Tibial artery (tissue), 4 donors: ENCODE measurements around the gene MARVELD1.

ENCODE experiments used
- DNase-seq, 2 donors: peaks; one replicate each; pipeline ENCODE4 v3.0.0-alpha.2; 2019
- H3K27ac ChIP-seq, 2 donors: fragments of 200-600 bp; sonication (generic) in 1 of 2; 1 replicate in 1 of 2; 2 replicates in 1 of 2; pipeline ENCODE4 v1.5.1; 2018 to 2019; ENCODE audit warnings: mild to moderate bottlenecking in 1 of 2
- H3K27me3 ChIP-seq, 2 donors: fragments of 200-600 bp; sonication (generic) in 1 of 2; one replicate each; pipeline versions ENCODE4 v1.5.1 to v1.6.0; 2016 to 2019
- H3K36me3 ChIP-seq, 3 donors: fragments of 200-600 bp; sonication (generic) in 2 of 3; one replicate each; pipeline ENCODE4 v1.5.1; 2016 to 2019; ENCODE audit warnings: mild to moderate bottlenecking in 2 of 3
- H3K4me1 ChIP-seq, 4 donors: fragments of 200-600 bp; sonication (generic) in 2 of 4; 1 replicate in 3 of 4; 2 replicates in 1 of 4; pipeline ENCODE4 v1.5.1; 2016 to 2019
- H3K4me3 ChIP-seq, 2 donors: fragments of 200-600 bp; sonication (generic) in 1 of 2; 1 replicate in 1 of 2; 2 replicates in 1 of 2; pipeline ENCODE4 v1.5.1; 2018 to 2019; ENCODE audit warnings: mild to moderate bottlenecking in 2 of 2
- H3K9me3 ChIP-seq, 3 donors: fragments of 200-600 bp; sonication (generic) in 1 of 3; one replicate each; pipeline ENCODE4 v1.5.1; 2016 to 2019
- CTCF ChIP-seq, 2 experiments: fragments of 200-600 bp in 1 of 2; fragments of 450-650 bp in 1 of 2; IDR thresholded peaks; one replicate each; pipeline ENCODE4 v1.5.1; 2017 to 2019; ENCODE audit warnings: antibody characterized with exemption in 2 of 2, mild to moderate bottlenecking in 1 of 2, moderate library complexity in 1 of 2
- intact Hi-C: fragments of 100-400 bp; cut with DNase I; formaldehyde crosslinking; loops from one replicate; pipeline ENCODE4 v1.15.0; 2023; ENCODE audit warnings: low total_unique reads

MARVELD1 gene

GRCh38 chr10:97673736-97674525, 39.6 kb upstream of the MARVELD1 start:
- no peak for DNase-seq
- Histone ChIP-seq H3K27ac (no peak overlapping the region), H3K36me3 (peaks cover 61 to 78% (median 68%) of the 10 kb centered on the region in 3 donors), H3K9me3 (no peaks in the 10 kb centered on the region), H3K27me3 (no peaks in the 10 kb centered on the region), H3K4me1 (no peaks in the 10 kb centered on the region), H3K4me3 (no peak overlapping the region)
- intact Hi-C loops = no loop called here
- TF ChIP-seq CTCF (IDR thresholded peaks at IDR 0.05) = no peak

- intact Hi-C loops = loop anchor here (5.0 kb wide), 1 partner anchor 57 kb away; no protein-coding TSS in a partner anchor
- Histone ChIP-seq H3K4me3 (no peak overlapping the region), H3K9me3 (no peaks in the 10 kb centered on the region), H3K4me1 (peaks cover 0 to 5% (median 0%) of the 10 kb centered on the region in 4 donors), H3K27me3 (no peaks in the 10 kb centered on the region), H3K36me3 (peaks cover 62 to 76% (median 66%) of the 10 kb centered on the region in 3 donors), H3K27ac (no peak overlapping the region)
- DNase-seq = no peak
- no peak for TF ChIP-seq CTCF (IDR thresholded peaks at IDR 0.05)
Measured at GRCh38 chr10:97675222-97675621, 38.3 kb upstream of the MARVELD1 start.

- Histone ChIP-seq H3K4me1 (peaks cover 0 to 8% (median 2%) of the 10 kb centered on the region in 4 donors), H3K9me3 (no peaks in the 10 kb centered on the region), H3K27me3 (no peaks in the 10 kb centered on the region), H3K4me3 (no peak overlapping the region), H3K36me3 (peaks cover 62 to 71% (median 66%) of the 10 kb centered on the region in 3 donors), H3K27ac (peak overlapping the region in 1 of 2 donors; percentile 16)
- peak; percentile 70 to 92 for TF ChIP-seq CTCF (IDR thresholded peaks at IDR 0.05)
- DNase-seq = no peak
- intact Hi-C loops = loop anchor here (5.0 kb wide), 1 partner anchor 55 kb away; no protein-coding TSS in a partner anchor
Measured at GRCh38 chr10:97676770-97677581, 36.6 kb upstream of the MARVELD1 start.

GRCh38 chr10:97679594-97679993, 33.9 kb upstream of the MARVELD1 start:
- Histone ChIP-seq H3K4me1 (peaks cover 0 to 33% (median 22%) of the 10 kb centered on the region in 4 donors), H3K27me3 (no peaks in the 10 kb centered on the region), H3K9me3 (no peaks in the 10 kb centered on the region), H3K27ac (no peak overlapping the region), H3K4me3 (no peak overlapping the region), H3K36me3 (peaks cover 44 to 53% (median 48%) of the 10 kb centered on the region in 3 donors)
- intact Hi-C loops = loop anchor here (5.0 kb wide), 1 partner anchor 53 kb away; no protein-coding TSS in a partner anchor
- no peak for TF ChIP-seq CTCF (IDR thresholded peaks at IDR 0.05)
- no peak for DNase-seq

GRCh38 chr10:97682042-97682441, 31.5 kb upstream of the MARVELD1 start:
- Histone ChIP-seq H3K27ac (peak overlapping the region in 1 of 2 donors; percentile 96), H3K36me3 (peaks cover 25 to 28% (median 26%) of the 10 kb centered on the region in 3 donors), H3K9me3 (no peaks in the 10 kb centered on the region), H3K27me3 (no peaks in the 10 kb centered on the region), H3K4me3 (no peak overlapping the region), H3K4me1 (peaks cover 0 to 45% (median 33%) of the 10 kb centered on the region in 4 donors)
- no peak for DNase-seq
- intact Hi-C loops = no loop called here
- no peak for TF ChIP-seq CTCF (IDR thresholded peaks at IDR 0.05)
